HG02763 (cell line): ENCODE measurements around the gene GAP43.
"Not testable (repeated sequence)": the region's sequence is repeated elsewhere in the genome, so short reads cannot be mapped to it uniquely, and the experiment has no call there.

Experiments
- ATAC-seq: cut with Tn5 transposase; IDR thresholded peaks from one replicate; pipeline ENCODE4 v1.9.1; 2021; ENCODE audit warnings: mild to moderate bottlenecking, moderate library complexity; ENCODE audit not compliant: unreplicated experiment

The GAP43 gene

DNA sequence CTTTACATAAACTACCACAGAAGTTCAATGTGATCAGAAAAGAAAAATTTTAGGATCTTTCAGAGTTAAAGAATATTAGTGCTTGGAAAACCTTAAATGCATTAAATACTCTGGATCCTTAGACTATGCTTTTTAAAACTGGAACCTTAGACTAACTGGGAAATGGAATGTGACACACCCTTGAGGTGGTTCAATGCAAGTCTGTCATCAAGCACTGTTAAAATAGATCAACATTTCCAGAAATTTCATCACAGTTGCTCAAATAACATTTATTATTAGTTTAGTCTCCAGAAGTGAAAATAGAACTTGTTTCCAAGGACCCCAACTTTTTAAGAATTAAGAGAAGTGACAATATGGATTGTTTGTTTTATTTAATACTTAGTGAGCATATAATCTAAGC is 71.8 kb downstream of the GAP43 start:
- no peak for ATAC-seq

DNA sequence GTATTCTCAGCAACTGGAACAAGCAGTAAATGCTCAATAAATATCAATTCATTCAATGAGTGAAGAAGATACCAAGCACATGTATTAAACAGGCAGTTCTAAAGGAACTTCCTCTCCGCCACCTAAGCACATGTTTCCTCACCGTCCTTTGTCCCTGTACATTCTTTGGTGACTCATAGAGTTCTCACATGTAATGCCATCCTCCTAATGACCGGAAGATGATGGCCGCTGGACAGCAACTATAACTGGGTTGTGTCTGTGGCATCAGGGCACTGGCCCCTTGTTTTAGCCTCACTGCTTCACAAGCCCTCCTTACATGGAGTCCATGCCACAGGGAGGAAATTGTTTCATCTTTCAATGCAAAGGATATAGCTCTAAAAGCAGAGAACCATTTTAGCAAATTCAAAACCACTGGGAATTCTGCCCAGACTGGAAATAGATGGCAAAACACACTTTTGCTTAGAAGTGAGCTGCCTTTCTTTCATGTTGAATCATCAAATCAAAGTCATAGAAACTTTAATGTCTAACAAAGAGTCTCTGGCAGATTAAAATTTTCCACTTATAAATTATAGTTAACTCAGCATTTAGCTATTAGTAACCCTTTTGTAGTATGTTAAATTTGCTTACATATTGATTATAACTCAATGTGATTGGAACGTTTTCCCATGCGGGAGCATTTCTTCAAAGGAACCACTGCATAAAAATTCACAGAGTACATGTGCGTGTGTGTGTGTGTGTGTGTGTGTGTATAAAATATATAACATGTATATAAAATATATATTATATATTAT is 74.1 kb downstream of the GAP43 start:
- ATAC-seq: no peak

DNA sequence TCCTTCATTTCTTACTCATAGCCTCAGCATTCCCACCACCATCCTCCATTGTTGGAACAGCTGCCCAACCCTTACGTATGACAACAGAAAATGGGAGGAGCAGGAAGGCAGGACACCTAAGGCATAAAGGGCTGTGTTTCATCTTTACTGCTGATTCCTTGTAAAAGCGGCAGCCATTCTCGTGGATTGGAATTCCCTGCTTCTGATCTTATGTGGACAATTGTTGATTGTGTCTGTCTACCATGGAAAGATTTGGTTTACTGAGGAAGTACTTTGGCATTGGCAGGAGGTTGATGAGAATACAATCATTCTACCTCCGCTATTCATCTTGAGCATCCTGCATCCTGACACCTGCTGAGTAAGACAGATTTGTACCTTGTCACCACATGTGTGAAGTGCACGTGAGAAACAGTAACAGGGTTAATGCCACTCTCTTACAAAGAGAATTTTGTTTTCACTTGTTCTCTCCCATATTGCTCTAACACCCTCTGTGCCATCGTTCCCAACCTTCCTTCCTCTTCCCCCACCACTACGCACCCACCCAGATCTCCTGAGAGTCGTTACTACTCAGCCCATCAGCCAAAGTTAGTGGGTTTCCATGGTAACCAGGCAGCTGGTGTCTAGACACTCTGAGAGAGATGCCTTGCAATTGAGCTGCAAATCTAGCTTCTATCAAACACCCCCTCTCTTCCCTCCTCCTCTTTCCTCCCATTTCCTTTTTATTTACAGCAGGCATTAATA is 75.7 kb downstream of the GAP43 start:
- no peak for ATAC-seq

DNA sequence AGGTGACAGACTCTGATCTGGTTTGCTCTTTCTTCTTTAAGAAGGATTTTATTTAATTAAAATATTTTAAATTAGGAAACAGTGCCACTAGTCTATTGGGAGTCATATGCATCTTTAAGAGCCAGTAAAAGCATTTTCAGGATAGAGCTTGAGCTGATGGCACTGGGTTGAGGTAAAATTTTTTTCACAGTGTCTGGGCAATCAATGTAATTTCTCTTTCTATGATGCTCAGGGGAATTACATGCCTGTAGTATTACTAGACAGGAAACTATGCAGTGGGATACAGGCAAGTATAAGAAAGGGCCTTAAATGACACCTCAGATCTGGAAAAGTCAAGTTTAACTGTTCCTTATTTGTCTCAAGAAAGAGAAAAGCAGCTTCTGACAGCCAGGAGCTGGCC is 76.4 kb downstream of the GAP43 start:
- no peak for ATAC-seq

DNA sequence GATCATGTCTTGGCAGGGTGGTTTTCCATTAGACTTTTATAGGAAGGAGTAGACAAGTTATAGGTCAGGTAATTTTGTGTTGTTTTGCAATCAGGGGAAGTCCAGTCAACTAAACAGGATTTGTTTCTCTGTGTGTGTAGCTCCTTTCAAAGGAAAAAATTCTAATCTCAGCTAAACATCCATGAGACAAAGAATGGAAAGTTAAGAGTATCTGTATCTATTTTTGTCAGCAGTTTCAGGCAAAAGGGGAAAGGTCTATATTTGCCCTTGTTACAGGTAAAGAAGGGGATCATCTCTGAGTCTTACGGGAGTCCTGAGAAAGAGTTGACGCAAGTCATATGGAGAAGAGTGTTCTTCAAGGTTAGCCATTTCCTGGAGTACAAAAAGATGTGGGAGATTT is 79.3 kb downstream of the GAP43 start:
- no peak for ATAC-seq

DNA sequence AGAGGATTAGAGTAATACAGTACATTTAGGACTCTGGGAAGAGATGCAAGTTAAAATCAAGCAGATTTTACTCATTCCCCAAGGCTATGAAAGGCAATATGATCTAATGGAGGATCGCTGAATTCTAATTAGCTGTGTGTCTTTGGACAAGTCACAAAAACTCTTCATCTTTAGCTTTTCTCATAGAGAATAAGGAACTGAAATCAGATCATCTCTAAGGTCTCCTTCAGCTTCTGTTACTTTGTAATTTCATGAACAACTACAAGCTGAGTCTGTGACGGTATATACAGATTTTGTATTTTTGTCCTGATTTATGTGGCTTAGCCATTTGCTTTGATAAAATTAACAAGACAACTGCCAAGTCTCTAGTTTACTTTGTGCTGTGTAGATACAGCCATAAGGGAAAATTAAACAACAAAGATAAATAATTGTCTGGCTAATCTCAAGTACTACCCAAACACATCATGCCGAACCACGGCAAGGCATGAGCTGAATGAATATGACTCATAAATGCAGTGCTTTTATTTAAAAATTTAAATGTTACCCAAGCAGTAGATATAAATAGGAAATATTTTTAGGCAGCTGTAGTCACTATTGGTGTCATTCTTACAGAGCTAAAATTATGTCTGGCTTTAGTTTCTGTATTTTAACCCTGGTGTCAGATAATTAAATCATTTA is 81.5 kb downstream of the GAP43 start:
- no peak for ATAC-seq

DNA sequence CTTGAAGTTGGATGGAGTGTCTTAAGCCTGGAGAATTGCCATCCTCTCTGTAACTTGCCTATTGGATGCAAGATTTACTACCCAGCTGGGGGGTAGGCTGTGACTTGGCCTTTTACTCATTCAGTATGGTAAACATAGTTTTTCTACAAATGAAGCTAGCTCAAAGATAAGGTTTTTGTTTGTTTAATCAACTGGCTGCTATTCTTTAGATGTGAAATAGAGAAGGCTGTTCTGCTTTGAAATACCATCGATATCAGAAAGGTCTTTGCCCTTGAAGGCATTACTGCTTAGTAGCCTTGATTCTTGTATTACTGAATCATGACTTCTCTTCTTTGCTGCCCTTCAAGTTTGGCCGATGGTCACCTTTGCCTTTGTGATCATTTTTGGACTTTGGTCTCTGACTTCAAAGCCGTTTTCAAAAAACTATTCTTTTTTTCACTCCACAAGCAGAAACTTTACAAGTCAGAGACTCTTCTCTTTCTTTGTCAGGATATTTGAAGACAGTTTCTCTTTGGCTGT is 83.1 kb downstream of the GAP43 start:
- ATAC-seq: no peak

DNA sequence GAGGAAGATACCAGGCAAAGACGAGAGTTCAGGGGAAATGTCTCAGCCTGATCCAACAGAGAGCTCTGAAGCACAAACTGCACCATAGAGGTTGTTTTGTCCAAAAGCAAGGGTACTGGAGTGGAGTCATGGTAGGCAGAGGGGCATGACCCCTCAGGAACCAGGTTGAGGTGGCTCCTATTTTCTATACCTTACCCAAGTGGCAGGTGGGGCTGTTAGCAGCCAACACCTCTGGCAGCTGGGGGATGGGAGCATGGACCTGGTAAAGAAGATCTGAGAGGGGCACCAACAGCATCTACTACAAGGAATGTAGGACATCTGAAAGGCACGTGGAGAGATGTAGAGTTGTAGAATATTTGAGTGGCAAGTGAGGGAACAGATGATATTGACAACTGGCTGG is 85.2 kb downstream of the GAP43 start:
- no peak for ATAC-seq

DNA sequence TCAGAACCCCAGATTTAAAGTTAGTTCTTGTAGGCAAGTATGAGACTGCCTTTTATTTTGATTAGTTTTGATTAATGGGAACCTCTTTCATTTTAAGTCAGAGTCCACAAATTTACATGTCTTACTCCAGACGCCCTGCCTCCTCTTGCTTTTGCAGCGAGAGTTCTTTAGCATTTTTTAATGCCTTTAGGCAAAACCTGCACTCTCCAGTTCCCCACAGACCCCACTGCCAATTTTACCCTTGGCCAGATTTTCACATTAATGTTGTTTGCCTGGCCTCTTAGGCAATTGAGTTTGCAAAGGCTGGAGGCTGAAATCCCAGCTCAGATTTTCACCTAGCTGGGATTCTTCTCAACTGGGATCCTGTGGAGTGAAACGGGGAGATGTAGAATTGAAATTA is 85.8 kb downstream of the GAP43 start:
- ATAC-seq: no peak

DNA sequence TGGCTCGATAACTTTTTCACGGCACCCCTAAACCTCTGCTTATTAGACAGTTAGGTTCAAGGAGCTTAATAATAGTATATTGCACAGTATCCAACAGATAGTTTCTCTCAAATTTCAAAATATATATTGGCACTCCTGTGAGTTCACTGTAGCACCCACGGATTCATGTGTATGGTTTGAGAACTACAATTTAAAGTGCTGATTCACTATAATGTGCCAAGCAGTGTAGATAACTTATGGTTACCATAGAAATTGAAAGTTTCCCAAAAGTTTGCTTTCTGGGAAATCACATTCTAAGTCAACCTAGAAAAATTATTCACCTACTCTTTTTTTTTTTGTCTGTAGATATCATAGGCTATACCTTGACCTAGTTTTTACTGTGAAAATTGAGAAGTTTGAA is 86.6 kb downstream of the GAP43 start:
- ATAC-seq: no peak

DNA sequence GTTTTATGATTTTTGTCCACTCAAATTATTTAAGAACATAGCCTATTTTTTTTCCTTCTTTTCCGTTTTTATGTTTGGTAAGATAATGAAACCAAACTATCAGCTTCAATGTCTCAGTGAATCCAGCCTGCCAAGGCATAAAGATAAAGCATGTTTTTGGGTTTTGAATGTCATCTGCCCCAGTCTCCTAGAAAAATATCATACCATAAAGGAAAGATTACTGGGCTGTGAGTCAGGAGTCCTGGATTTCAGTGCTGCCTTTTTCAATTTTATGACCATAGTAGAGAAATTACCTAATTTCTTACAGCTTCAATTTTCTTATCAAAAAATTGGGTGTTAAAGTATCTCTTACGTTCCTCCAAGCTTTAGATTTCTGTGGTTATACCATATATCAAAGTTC is 87.5 kb downstream of the GAP43 start:
- no peak for ATAC-seq

DNA sequence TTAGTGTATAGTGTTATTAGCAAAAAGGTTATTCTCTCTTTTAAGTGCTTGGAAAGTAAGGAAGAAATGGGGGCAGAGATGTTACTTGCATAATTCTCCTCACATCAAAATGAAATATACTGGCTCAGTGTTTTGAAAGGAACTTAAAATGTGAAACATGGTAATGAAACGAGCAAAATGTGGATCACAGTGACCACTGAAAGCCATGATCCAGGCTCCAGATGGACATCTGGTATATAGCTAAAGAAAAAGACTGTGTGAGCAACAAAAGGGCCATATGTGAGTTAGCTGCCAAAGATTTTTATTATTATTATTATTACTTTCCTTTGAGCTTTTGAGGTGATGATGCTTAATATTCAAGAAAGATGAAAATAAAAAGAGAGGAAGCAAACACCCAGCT is 89.6 kb downstream of the GAP43 start:
- ATAC-seq: no peak

DNA sequence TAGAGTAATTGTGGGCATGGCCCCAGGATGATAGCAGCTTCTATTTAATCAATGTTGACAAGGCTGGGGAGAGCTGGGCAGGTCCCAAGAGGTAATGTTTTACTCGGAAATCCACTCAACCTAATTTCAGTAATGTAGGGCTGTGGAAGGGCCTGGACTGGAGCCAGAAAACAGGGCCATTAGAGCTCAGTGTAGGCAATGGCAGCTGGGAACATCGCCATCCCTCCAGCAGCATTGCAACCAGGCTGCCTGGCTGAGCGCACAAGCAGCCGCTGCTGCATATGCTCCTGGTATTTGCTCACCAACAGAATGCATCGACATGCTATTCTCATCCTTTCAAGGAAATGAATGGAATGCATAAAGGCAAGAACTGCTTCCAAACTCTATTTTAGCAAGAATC is 90.0 kb downstream of the GAP43 start:
- no peak for ATAC-seq

DNA sequence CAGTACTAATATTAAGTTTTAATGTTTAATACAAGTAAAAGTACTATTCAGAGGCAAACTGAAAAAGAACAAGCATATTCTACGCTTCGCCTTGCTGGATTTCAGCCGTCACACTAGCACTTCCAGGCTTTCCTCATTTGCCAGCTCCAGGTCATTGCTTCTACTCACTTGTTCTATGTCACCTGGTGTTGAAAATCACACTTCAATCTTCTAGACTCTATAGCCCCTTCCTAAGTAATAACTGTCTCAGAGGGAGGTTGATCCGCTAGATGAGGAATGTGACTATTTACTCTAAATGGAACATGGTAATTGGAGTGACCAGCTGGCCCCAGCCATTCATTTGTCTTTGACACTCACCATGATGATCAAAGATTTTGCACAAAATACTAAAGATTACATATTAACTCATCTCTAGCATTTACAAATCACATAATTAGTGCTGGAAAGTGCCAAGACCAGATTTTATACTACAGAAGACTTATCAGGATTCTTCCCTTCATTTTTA is 92.0 kb downstream of the GAP43 start:
- no peak for ATAC-seq

DNA sequence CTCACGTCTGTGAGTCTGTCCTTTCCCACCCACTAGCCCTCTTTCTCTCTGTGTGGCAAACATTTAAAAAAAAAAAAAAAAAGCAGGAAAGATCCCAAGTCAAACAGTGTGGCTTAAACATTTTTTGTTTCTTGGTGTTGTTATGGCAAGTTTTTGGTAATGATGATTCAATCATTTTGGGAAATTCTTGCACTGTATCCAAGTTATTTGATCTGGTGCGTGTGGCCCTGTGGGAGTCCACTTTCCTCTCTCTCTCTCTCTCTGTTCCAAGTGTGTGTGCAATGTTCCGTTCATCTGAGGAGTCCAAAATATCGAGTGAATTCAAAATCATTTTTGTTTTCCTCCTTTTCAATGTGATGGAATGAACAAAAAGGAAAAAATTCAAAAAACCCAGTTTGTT is 97.7 kb downstream of the GAP43 start:
- ATAC-seq: no peak

DNA sequence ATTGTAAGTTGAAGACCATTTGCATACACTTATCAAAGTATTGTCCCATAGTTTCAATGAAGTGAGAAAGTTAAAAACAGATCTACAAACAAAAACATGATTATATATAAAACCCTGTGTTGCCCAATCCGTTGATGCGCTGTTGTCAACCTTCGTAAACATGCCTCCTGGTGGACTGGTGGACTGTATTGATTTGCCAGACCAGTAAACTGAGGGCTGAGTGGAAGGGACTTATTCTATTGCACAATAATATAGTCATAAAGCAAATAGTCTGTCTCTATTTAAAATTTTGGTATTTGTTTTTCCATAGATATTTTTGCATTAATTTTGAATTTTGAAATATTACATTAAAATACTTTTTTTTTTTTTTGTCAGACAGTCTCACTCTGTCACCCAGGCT is 102.5 kb downstream of the GAP43 start:
- no peak for ATAC-seq

DNA sequence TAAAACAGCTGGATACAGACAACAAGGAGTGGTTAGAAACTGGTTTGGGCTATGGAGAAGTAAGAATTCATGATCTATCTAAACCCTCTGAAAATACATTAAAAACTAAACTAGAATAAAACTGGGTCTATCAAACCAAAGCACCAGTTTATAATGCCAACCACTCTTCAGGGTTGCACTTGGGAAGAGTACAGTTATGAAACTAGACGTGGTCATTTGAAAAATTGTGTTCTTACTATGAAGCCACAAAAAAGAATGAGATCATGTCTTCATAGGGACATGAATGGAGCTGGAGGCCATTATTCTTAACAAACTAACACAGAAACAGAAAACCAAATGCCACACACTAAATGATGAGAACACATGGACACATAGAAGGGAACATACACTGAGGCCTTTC is 103.8 kb downstream of the GAP43 start:
- ATAC-seq: no peak

DNA sequence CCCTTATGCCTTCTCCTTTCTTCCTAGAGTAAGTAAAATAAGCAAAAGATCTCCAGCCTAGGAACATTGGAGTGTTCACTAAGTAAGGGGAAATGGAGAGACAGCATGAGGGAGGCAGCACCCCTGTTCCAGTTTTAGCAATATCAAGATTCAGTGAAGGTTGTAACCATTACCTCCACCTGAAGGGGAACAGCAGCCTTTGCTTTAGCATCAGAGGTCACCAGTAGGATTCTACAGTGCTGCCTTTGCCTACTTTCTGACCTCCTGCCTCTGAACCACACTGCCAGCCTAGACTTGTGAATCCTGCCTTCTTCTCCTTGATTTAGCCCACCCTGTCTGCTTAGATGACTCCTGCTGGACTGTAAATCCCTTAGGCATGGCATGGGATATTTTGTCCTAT is 104.7 kb downstream of the GAP43 start:
- ATAC-seq: no peak

DNA sequence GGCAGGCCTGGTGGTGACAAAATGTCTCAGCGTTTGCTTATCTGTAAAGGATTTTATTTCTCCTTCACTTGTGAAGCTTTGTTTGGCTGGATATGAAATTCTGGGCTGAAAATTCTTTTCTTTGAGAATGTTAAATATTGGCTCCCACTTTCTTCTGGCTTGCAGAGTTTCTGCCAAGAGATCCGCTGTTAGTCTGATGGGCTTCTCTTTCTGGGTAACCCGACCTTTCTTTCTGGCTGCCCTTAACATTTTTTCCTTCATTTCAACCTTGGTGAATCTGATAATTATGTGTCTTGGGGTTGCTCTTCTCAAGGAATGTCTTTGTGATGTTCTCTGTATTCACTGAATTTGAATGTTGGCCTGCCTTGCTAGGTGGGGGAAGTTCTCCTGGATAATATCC is 113.0 kb downstream of the GAP43 start:
- ATAC-seq: not testable (repeated sequence)

DNA sequence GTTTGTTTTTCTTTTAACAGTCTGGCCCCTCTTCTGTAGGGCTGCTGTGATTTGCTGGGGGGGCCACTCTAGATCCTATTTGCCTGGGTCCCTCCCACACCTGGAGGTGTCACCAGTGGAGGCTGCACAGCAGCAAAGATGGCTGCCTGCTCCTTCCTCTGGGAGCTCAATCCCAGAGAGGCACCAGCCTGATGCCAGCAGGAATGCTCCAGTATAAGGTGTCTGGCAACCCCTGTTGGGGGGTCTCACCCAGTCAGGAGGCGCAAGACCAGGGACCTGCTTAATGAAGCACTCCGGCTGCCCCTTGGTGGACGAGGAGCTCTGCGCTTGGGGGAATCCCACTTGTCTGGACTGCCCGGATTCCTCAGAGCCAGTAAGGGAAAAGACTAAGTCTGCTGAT is 118.3 kb downstream of the GAP43 start:
- ATAC-seq: no peak

DNA sequence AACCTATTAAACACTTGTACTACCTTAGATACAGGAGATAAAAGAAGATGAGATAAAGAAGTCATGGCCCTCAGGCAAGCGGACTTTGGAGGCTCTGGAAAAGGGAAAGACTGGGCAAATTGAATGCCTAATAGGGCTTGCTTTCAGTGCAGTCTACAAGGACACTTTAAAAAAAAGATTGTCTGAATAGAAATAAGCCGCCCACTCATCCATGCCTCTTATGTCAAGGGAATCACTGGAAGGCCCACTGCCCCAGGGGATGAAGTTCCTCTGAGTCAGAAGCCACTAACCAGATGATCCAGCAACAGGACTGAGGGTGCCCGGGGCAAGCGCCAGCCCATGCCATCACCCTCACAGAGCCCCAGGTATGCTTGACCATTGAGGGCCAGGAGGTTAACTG is 121.2 kb downstream of the GAP43 start:
- not testable (repeated sequence) for ATAC-seq

DNA sequence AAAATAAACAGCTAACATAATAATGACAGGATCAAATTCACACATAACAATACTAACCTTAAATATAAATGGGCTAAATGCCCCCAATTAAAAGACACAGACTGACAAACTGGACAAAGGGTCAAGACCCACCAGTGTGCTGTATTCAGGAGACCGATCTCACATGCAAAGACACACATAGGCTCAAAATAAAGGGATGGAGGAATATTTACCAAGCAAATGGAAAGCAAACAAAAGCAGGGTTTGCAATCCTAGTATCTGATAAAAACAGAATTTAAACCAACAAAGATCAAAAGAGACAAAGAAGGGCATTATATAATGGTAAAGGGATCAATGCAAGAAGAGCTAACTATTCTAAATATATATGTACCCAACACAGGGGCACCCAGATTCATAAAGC is 129.7 kb downstream of the GAP43 start:
- ATAC-seq: not testable (repeated sequence)
